Neural progenitor cell (in vitro differentiated cells): Measurements from ENCODE around the gene SLC6A3.

Source experiments
- EZH2 ChIP-seq: fragments of 200-600 bp; sonication (generic); IDR thresholded peaks from 2 replicates; pipeline ENCODE4 v1.6.1; 2017; ENCODE audit warnings: antibody characterized with exemption, mild to moderate bottlenecking, moderate library complexity
- TF ChIP-seq, protein P1 (sequence below): fragments of 200-600 bp; sonication (generic); IDR thresholded peaks from 2 replicates; pipeline ENCODE4 v1.5.1; 2017; ENCODE audit warnings: antibody characterized with exemption, mild to moderate bottlenecking

GRCh38 chr5:1362242-1363015, 82.8 kb downstream of the SLC6A3 start:
- TF ChIP-seq, protein P1, sequence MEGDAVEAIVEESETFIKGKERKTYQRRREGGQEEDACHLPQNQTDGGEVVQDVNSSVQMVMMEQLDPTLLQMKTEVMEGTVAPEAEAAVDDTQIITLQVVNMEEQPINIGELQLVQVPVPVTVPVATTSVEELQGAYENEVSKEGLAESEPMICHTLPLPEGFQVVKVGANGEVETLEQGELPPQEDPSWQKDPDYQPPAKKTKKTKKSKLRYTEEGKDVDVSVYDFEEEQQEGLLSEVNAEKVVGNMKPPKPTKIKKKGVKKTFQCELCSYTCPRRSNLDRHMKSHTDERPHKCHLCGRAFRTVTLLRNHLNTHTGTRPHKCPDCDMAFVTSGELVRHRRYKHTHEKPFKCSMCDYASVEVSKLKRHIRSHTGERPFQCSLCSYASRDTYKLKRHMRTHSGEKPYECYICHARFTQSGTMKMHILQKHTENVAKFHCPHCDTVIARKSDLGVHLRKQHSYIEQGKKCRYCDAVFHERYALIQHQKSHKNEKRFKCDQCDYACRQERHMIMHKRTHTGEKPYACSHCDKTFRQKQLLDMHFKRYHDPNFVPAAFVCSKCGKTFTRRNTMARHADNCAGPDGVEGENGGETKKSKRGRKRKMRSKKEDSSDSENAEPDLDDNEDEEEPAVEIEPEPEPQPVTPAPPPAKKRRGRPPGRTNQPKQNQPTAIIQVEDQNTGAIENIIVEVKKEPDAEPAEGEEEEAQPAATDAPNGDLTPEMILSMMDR, result no peak
- no peak for TF ChIP-seq EZH2
